CD4-positive, alpha-beta memory T cell (primary cell): ENCODE results near the gene INPP5A. TPM values are rescaled to one million over a fixed set of nuclear protein-coding genes. Genes with fewer than 3 reads are reported as not detected.
A peak's percentile ranks its signal among the peaks of the same experiment; 100 is the strongest.

Source experiments
- CTCF ChIA-PET: fragments of 350-600 bp; sonication (Branson Sonifier 250); formaldehyde crosslinking; loops from one replicate; lab custom pipeline; 2021; ENCODE audit warnings: inconsistent platforms; ENCODE audit not compliant: partially characterized antibody; lab: Charles Lee
- POLR2A ChIA-PET: fragments of 350-600 bp; sonication (Branson Sonifier 250); formaldehyde crosslinking; loops from one replicate; lab custom pipeline; 2021; ENCODE audit not compliant: partially characterized antibody; lab: Charles Lee
- DNase-seq, 5 donors: peaks; one replicate each; pipeline versions ENCODE4 v3.0.0 to v3.0.0-alpha.2; 2020 to 2022; ENCODE audit warnings: mixed read lengths in 1 of 5
- H3K27ac ChIP-seq: one replicate; pipeline ENCODE4 v1.7.0; 2013; ENCODE audit warnings: low read depth, low read length
- H3K27me3 ChIP-seq: 2 replicates; pipeline ENCODE4 v1.7.0; 2013; ENCODE audit warnings: mild to moderate bottlenecking, low read length, moderate library complexity; ENCODE audit not compliant: insufficient read depth
- H3K36me3 ChIP-seq: 2 replicates; pipeline ENCODE4 v1.7.0; 2013; ENCODE audit warnings: mild to moderate bottlenecking, low read length, moderate library complexity; ENCODE audit not compliant: insufficient read depth
- H3K4me1 ChIP-seq: 2 replicates; pipeline ENCODE4 v1.7.0; 2013; ENCODE audit warnings: mild to moderate bottlenecking, low read length, moderate library complexity; ENCODE audit not compliant: insufficient read depth
- H3K4me3 ChIP-seq, 2 donors: one replicate each; pipeline ENCODE4 v1.7.0; 2013; ENCODE audit warnings: low read length in 2 of 2, mild to moderate bottlenecking in 1 of 2
- H3K9me3 ChIP-seq, 2 donors: one replicate each; pipeline ENCODE4 v1.7.0; 2013; ENCODE audit warnings: low read length in 2 of 2, control low read depth in 1 of 2; ENCODE audit not compliant: control insufficient read depth in 1 of 2
- H3K27ac Mint-ChIP-seq, 7 donors: one replicate each; pipeline ENCODE4 v1.8.0; 2020 to 2021; ENCODE audit warnings: mixed read lengths in 7 of 7, mild to moderate bottlenecking in 6 of 7, inconsistent platforms in 3 of 7, moderate library complexity in 3 of 7
- H3K27me3 Mint-ChIP-seq, 2 donors: one replicate each; pipeline ENCODE4 v1.8.0; 2020 to 2021; ENCODE audit warnings: mixed read lengths in 2 of 2
- H3K36me3 Mint-ChIP-seq, 2 donors: one replicate each; pipeline ENCODE4 v1.8.0; 2020 to 2021; ENCODE audit warnings: mixed read lengths in 2 of 2, inconsistent platforms in 1 of 2, mild to moderate bottlenecking in 1 of 2
- H3K4me1 Mint-ChIP-seq, 4 donors: one replicate each; pipeline ENCODE4 v1.8.0; 2020 to 2021; ENCODE audit warnings: mixed read lengths in 4 of 4, mild to moderate bottlenecking in 1 of 4
- H3K4me3 Mint-ChIP-seq, 8 donors: one replicate each; pipeline ENCODE4 v1.8.0; 2020 to 2021; ENCODE audit warnings: mixed read lengths in 8 of 8, mild to moderate bottlenecking in 7 of 8, moderate library complexity in 6 of 8, inconsistent platforms in 3 of 8
- H3K9me3 Mint-ChIP-seq, 8 donors: one replicate each; pipeline ENCODE4 v1.8.0; 2020 to 2021; ENCODE audit warnings: mixed read lengths in 8 of 8, mild to moderate bottlenecking in 5 of 8, inconsistent platforms in 3 of 8, moderate library complexity in 1 of 8
- intact Hi-C: fragments of 100-400 bp; cut with micrococcal nuclease; formaldehyde crosslinking; loops from one replicate; pipeline ENCODE4 v1.15.1; 2023
- polyA plus RNA-seq, 2 donors: library from polyadenylated mRNA; unstranded; fragments of 300-500 nt; fragmentation: Illumina TruSeq; gene quantifications; one replicate each; pipeline ENCODE4 v1.2.3, GENCODE V29; 2021
- total RNA-seq, 2 experiments: library from RNA; stranded (reverse); gene quantifications; one replicate each; pipeline ENCODE4 v1.2.3, GENCODE V29; 2021

INPP5A gene
- total and polyA plus RNA-seq, 4 experiments from 2014 or later = 0.61 to 19.3 (median 10.8) TPM

GRCh38 chr10:132666705-132667341, 129.2 kb downstream of the INPP5A start:
- H3K4me1 ChIP-seq = no peaks in the 10 kb centered on the region
- intact Hi-C loops = no loop called here
- DNase-seq = no peak
- H3K27me3 ChIP-seq = no peaks in the 10 kb centered on the region
- CTCF ChIA-PET = interaction anchor here (1.0 to 1.7 kb wide), 2 partner anchors 12 to 28 kb away, joined by 3 to 7 read pairs; no protein-coding TSS in a partner anchor
- H3K9me3 Mint-ChIP-seq = no peaks in the 10 kb centered on the region
- POLR2A ChIA-PET = no interaction called here
- no peak overlapping the region for H3K27ac Mint-ChIP-seq
- no peak overlapping the region for H3K4me3 Mint-ChIP-seq
- no peak overlapping the region for H3K4me3 ChIP-seq
- no peaks in the 10 kb centered on the region for H3K27me3 Mint-ChIP-seq
- peaks cover 0 to 11% (median under 1%) of the 10 kb centered on the region in 4 donors for H3K4me1 Mint-ChIP-seq
- no peak overlapping the region for H3K27ac ChIP-seq
- H3K36me3 ChIP-seq = no peaks in the 10 kb centered on the region
- peaks cover 2 to 5% of the 10 kb centered on the region in 2 donors for H3K36me3 Mint-ChIP-seq
- H3K9me3 ChIP-seq = no peaks in the 10 kb centered on the region

GRCh38 chr10:132667342-132668047, 129.9 kb downstream of the INPP5A start:
- Mint-ChIP-seq H3K27ac (no peak overlapping the region), H3K4me3 (no peak overlapping the region), H3K36me3 (peaks cover 0 to 7% of the 10 kb centered on the region in 2 donors), H3K4me1 (peaks cover 0 to 11% (median under 1%) of the 10 kb centered on the region in 4 donors), H3K9me3 (no peaks in the 10 kb centered on the region), H3K27me3 (no peaks in the 10 kb centered on the region)
- no peaks in the 10 kb centered on the region for H3K4me1 ChIP-seq
- H3K27me3 ChIP-seq = no peaks in the 10 kb centered on the region
- no peaks in the 10 kb centered on the region for H3K9me3 ChIP-seq
- H3K27ac ChIP-seq = no peak overlapping the region
- intact Hi-C loops = no loop called here
- H3K4me3 ChIP-seq = no peak overlapping the region
- ChIA-PET POLR2A (no interaction called here), CTCF (interaction anchor here (1.0 to 1.7 kb wide), 2 partner anchors 13 to 29 kb away, joined by 3 to 7 read pairs; no protein-coding TSS in a partner anchor)
- no peak for DNase-seq
- H3K36me3 ChIP-seq = no peaks in the 10 kb centered on the region

GRCh38 chr10:132668048-132668394, 130.4 kb downstream of the INPP5A start:
- Histone ChIP-seq H3K27ac (no peak overlapping the region), H3K4me1 (no peaks in the 10 kb centered on the region), H3K4me3 (no peak overlapping the region), H3K9me3 (no peaks in the 10 kb centered on the region), H3K27me3 (no peaks in the 10 kb centered on the region), H3K36me3 (no peaks in the 10 kb centered on the region)
- Mint-ChIP-seq H3K4me3 (no peak overlapping the region), H3K9me3 (no peaks in the 10 kb centered on the region), H3K36me3 (peaks cover 0 to 12% of the 10 kb centered on the region in 2 donors), H3K27ac (no peak overlapping the region), H3K4me1 (peaks cover 0 to 11% (median 3%) of the 10 kb centered on the region in 4 donors), H3K27me3 (no peaks in the 10 kb centered on the region)
- ChIA-PET POLR2A (no interaction called here), CTCF (interaction anchor here (1.7 kb wide), 1 partner anchor 13 kb away, joined by 7 read pairs; no protein-coding TSS in a partner anchor)
- intact Hi-C loops = no loop called here
- DNase-seq = no peak

- DNase-seq = no peak
- H3K27me3 Mint-ChIP-seq = no peaks in the 10 kb centered on the region
- H3K4me3 Mint-ChIP-seq = no peak overlapping the region
- H3K36me3 Mint-ChIP-seq = peaks cover 0 to 12% of the 10 kb centered on the region in 2 donors
- POLR2A ChIA-PET = no interaction called here
- no peak overlapping the region for H3K27ac ChIP-seq
- no peaks in the 10 kb centered on the region for H3K36me3 ChIP-seq
- no peaks in the 10 kb centered on the region for H3K27me3 ChIP-seq
- H3K9me3 Mint-ChIP-seq = no peaks in the 10 kb centered on the region
- H3K9me3 ChIP-seq = no peaks in the 10 kb centered on the region
- H3K4me1 Mint-ChIP-seq = peaks cover 0 to 11% (median 3%) of the 10 kb centered on the region in 4 donors
- H3K4me1 ChIP-seq = no peaks in the 10 kb centered on the region
- peak overlapping the region in 1 of 7 donors; percentile 8 for H3K27ac Mint-ChIP-seq
- H3K4me3 ChIP-seq = no peak overlapping the region
- intact Hi-C loops = no loop called here
- CTCF ChIA-PET = no interaction called here
Measured at GRCh38 chr10:132669208-132669861, 131.7 kb downstream of the INPP5A start.

- POLR2A ChIA-PET = no interaction called here
- H3K27ac Mint-ChIP-seq = no peak overlapping the region
- CTCF ChIA-PET = no interaction called here
- no peaks in the 10 kb centered on the region for H3K4me1 ChIP-seq
- no peaks in the 10 kb centered on the region for H3K9me3 Mint-ChIP-seq
- peaks cover 0 to 12% of the 10 kb centered on the region in 2 donors for H3K36me3 Mint-ChIP-seq
- H3K9me3 ChIP-seq = no peaks in the 10 kb centered on the region
- no peak overlapping the region for H3K4me3 ChIP-seq
- no peaks in the 10 kb centered on the region for H3K27me3 Mint-ChIP-seq
- H3K4me3 Mint-ChIP-seq = no peak overlapping the region
- H3K4me1 Mint-ChIP-seq = peaks cover 0 to 11% (median 5%) of the 10 kb centered on the region in 4 donors
- H3K36me3 ChIP-seq = no peaks in the 10 kb centered on the region
- H3K27me3 ChIP-seq = no peaks in the 10 kb centered on the region
- intact Hi-C loops = no loop called here
- no peak for DNase-seq
- no peak overlapping the region for H3K27ac ChIP-seq
Measured at GRCh38 chr10:132670546-132671227, 133.1 kb downstream of the INPP5A start.

GRCh38 chr10:132671228-132672154, 133.9 kb downstream of the INPP5A start:
- POLR2A ChIA-PET = no interaction called here
- Mint-ChIP-seq H3K4me3 (no peak overlapping the region), H3K27ac (peak overlapping the region in 1 of 7 donors; percentile 60), H3K36me3 (peaks cover 0 to 12% of the 10 kb centered on the region in 2 donors), H3K9me3 (no peaks in the 10 kb centered on the region), H3K4me1 (peaks cover 0 to 10% (median 5%) of the 10 kb centered on the region in 4 donors), H3K27me3 (no peaks in the 10 kb centered on the region)
- CTCF ChIA-PET = no interaction called here
- intact Hi-C loops = no loop called here
- Histone ChIP-seq H3K36me3 (no peaks in the 10 kb centered on the region), H3K27ac (no peak overlapping the region), H3K27me3 (no peaks in the 10 kb centered on the region), H3K9me3 (no peaks in the 10 kb centered on the region), H3K4me3 (no peak overlapping the region), H3K4me1 (no peaks in the 10 kb centered on the region)
- DNase-seq = no peak
